SK-MEL-5 (cell line): ENCODE results near the gene AEBP2. TPM values are rescaled to one million over a fixed set of nuclear protein-coding genes. Genes with fewer than 3 reads are reported as not detected.
"Not testable (repeated sequence)": the region's sequence is repeated elsewhere in the genome, so short reads cannot be mapped to it uniquely, and the experiment has no call there.

ENCODE experiments used
- DNase-seq: peaks from one replicate; pipeline ENCODE4 v3.0.0-alpha.2; 2016; ENCODE audit warnings: low read depth, low spot score
- in situ Hi-C: cut with HindIII; loops from 2 replicates; pipeline ENCODE4 v1.10.0; 2016; ENCODE audit warnings: low sequenced_read_pairs, high pct_unique_total_duplicates, low pct_unique_long_range_greater_than_20kb
- polyA plus RNA-seq, 2 experiments: library from polyadenylated mRNA; depleted of rRNA; stranded (reverse); fragments of >200 nt; gene quantifications; 2 replicates each; pipeline ENCODE4 v1.2.3, GENCODE V29; 2015
- total RNA-seq: library from RNA; depleted of rRNA; stranded (reverse); fragments of >200 nt; shearing (Covaris generic); gene quantifications from 2 replicates; pipeline ENCODE4 v1.2.3, GENCODE V29; 2014; rRNA removed

Gene AEBP2
- 15.5 and 18.9 TPM in 2 replicates for total RNA-seq
- polyA plus RNA-seq (2015; cell fraction: cytosol; rRNA removed): 16.5 and 28.2 TPM in 2 replicates
- polyA plus RNA-seq (2015; cell fraction: nucleus; rRNA removed): 16.0 and 19.7 TPM in 2 replicates

GRCh38 chr12:19439059-19440018 lies at the start of gene AEBP2:
AEBP2 (plus strand) TSS chr12:19439492; CDS start chr12:19439700, 208 bp downstream.
- DNase-seq: peak; percentile 93
- in situ Hi-C loops: no loop called here

GRCh38 chr12:19390051-19390598 lies 49.2 kb upstream of the AEBP2 start:
- in situ Hi-C loops: no loop called here
- no peak for DNase-seq

GRCh38 chr12:19392644-19393043 lies 46.6 kb upstream of the AEBP2 start:
- in situ Hi-C loops, DNase-seq: not testable (repeated sequence)

- in situ Hi-C loops: no loop called here
- no peak for DNase-seq
Measured at GRCh38 chr12:19394385-19394784, 44.9 kb upstream of the AEBP2 start.

GRCh38 chr12:19397534-19397933 lies 41.8 kb upstream of the AEBP2 start:
- DNase-seq: no peak
- in situ Hi-C loops: no loop called here

GRCh38 chr12:19398376-19399363 lies 40.6 kb upstream of the AEBP2 start:
- DNase-seq: peak; percentile 53
- in situ Hi-C loops: no loop called here

- in situ Hi-C loops, DNase-seq: not testable (repeated sequence)
Measured at GRCh38 chr12:19400649-19401285, 38.5 kb upstream of the AEBP2 start.

- DNase-seq: no peak
- in situ Hi-C loops: no loop called here
Measured at GRCh38 chr12:19402211-19402610, 37.1 kb upstream of the AEBP2 start.

- DNase-seq: peak; percentile 74
- in situ Hi-C loops: no loop called here
Measured at GRCh38 chr12:19402743-19403431, 36.4 kb upstream of the AEBP2 start.

GRCh38 chr12:19404242-19404880 lies 34.9 kb upstream of the AEBP2 start:
- no peak for DNase-seq
- in situ Hi-C loops: no loop called here

- DNase-seq: no peak
- in situ Hi-C loops: no loop called here
Measured at GRCh38 chr12:19409376-19409775, 29.9 kb upstream of the AEBP2 start.

- in situ Hi-C loops: no loop called here
Measured at GRCh38 chr12:19410211-19410610, 29.1 kb upstream of the AEBP2 start.

GRCh38 chr12:19410629-19411185 lies 28.6 kb upstream of the AEBP2 start:
- no peak for DNase-seq
- in situ Hi-C loops: no loop called here

More at GRCh38 chr12:19410211-19410610, 29.1 kb upstream of the AEBP2 start:
- no peak for DNase-seq

- in situ Hi-C loops: no loop called here
- peak; percentile 36 for DNase-seq
Measured at GRCh38 chr12:19411234-19412204, 27.8 kb upstream of the AEBP2 start.

- DNase-seq: no peak
Measured at GRCh38 chr12:19412844-19413243, 26.4 kb upstream of the AEBP2 start.

More at GRCh38 chr12:19412844-19413243, 26.4 kb upstream of the AEBP2 start:
- in situ Hi-C loops: no loop called here
